ENCODE data around the gene PMM1. TPM values are rescaled to one million over a fixed set of nuclear protein-coding genes. Genes with fewer than 3 reads are reported as not detected.

PMM1 gene
- total and polyA plus RNA-seq, 2 of the 13 experiments (the other 11 are each of a cell fraction or from before 2014, with no cell fraction given), result 17.8 to 95.6 TPM

DNA sequence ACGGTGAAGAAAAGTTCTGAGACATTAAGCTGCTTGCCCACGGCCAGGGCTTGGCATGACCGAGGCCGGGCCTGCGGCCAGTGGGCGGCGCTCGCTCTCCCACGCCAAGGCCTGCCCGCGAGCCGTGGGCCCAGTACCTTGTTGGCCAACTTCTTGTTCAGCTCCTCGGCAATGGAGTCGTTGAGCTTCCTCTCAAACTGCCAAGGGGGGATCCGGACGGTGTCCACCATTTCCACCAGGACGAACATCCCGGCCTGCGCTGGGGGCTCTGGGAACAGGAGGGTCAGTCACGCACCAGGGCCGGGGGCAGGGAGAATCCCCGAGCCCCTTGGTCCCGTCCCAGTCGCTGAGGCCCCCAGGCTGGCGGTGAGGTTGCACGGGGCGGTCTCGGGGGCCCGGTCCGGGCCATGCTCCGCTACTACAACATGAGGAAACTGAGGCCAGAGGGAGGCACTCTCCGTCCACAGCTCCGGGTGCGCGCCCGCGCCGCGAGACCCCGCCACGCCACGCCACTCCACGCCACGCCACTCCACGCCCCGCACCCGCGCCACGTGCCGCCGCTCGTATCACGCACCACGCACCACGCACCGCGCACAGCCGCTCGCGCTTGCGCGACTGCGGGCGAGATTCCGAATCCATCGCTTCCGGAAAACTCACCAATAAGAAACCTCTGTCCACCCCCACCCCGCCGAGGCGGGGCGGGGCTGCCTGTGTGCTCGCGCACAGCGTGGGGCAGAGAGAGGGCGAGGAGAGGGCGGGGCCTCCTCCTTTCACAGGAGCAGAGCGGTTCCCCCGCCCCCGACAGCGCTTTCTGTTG, 45.6 kb downstream of the PMM1 start, which contains the start of gene POLR3H (continued):
- TF ChIP-seq ZNF737 (CRISPR knock-in tag; IDR thresholded peaks at IDR 0.05; ENCODE audit: borderline replicate concordance) (no peak), ZNF558 (CRISPR knock-in tag; IDR thresholded peaks at IDR 0.05; ENCODE audit: borderline replicate concordance) (no peak), ADNP (CRISPR knock-in tag; IDR thresholded peaks at IDR 0.05) (no peak), ZNF749 (CRISPR knock-in tag; IDR thresholded peaks at IDR 0.05; ENCODE audit: borderline replicate concordance) (no peak), ZNF160 (CRISPR knock-in tag; IDR thresholded peaks at IDR 0.05) (no peak), TEAD3 (CRISPR knock-in tag; optimal IDR thresholded peaks at IDR 0.05; ENCODE audit: borderline replicate concordance) (peak; percentile 51), ZNF20 (CRISPR knock-in tag; IDR thresholded peaks at IDR 0.05) (no peak), ZNF350 (CRISPR knock-in tag; IDR thresholded peaks at IDR 0.05; ENCODE audit: borderline replicate concordance, low read depth) (no peak; the same call in 1 of the 2 replicates)
- TF ChIP-seq, protein P1, sequence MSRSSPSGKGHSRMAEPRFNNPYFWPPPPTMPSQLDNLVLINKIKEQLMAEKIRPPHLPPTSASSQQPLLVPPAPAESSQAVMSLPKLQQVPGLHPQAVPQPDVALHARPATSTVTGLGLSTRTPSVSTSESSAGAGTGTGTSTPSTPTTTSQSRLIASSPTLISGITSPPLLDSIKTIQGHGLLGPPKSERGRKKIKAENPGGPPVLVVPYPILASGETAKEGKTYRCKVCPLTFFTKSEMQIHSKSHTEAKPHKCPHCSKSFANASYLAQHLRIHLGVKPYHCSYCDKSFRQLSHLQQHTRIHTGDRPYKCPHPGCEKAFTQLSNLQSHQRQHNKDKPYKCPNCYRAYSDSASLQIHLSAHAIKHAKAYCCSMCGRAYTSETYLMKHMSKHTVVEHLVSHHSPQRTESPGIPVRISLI (CRISPR knock-in tag; IDR thresholded peaks at IDR 0.05; ENCODE audit: borderline replicate concordance), result no peak
- TF ChIP-seq, protein P2, sequence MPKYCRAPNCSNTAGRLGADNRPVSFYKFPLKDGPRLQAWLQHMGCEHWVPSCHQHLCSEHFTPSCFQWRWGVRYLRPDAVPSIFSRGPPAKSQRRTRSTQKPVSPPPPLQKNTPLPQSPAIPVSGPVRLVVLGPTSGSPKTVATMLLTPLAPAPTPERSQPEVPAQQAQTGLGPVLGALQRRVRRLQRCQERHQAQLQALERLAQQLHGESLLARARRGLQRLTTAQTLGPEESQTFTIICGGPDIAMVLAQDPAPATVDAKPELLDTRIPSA (CRISPR knock-in tag; IDR thresholded peaks at IDR 0.05; ENCODE audit: borderline replicate concordance), result 0 out of 2 replicates have a peak, but pooled peaks have one; percentile 41
- TF ChIP-seq, protein P3, sequence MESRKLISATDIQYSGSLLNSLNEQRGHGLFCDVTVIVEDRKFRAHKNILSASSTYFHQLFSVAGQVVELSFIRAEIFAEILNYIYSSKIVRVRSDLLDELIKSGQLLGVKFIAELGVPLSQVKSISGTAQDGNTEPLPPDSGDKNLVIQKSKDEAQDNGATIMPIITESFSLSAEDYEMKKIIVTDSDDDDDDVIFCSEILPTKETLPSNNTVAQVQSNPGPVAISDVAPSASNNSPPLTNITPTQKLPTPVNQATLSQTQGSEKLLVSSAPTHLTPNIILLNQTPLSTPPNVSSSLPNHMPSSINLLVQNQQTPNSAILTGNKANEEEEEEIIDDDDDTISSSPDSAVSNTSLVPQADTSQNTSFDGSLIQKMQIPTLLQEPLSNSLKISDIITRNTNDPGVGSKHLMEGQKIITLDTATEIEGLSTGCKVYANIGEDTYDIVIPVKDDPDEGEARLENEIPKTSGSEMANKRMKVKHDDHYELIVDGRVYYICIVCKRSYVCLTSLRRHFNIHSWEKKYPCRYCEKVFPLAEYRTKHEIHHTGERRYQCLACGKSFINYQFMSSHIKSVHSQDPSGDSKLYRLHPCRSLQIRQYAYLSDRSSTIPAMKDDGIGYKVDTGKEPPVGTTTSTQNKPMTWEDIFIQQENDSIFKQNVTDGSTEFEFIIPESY (CRISPR knock-in tag; IDR thresholded peaks at IDR 0.05), result peak; percentile 65
- TF ChIP-seq, protein P4, sequence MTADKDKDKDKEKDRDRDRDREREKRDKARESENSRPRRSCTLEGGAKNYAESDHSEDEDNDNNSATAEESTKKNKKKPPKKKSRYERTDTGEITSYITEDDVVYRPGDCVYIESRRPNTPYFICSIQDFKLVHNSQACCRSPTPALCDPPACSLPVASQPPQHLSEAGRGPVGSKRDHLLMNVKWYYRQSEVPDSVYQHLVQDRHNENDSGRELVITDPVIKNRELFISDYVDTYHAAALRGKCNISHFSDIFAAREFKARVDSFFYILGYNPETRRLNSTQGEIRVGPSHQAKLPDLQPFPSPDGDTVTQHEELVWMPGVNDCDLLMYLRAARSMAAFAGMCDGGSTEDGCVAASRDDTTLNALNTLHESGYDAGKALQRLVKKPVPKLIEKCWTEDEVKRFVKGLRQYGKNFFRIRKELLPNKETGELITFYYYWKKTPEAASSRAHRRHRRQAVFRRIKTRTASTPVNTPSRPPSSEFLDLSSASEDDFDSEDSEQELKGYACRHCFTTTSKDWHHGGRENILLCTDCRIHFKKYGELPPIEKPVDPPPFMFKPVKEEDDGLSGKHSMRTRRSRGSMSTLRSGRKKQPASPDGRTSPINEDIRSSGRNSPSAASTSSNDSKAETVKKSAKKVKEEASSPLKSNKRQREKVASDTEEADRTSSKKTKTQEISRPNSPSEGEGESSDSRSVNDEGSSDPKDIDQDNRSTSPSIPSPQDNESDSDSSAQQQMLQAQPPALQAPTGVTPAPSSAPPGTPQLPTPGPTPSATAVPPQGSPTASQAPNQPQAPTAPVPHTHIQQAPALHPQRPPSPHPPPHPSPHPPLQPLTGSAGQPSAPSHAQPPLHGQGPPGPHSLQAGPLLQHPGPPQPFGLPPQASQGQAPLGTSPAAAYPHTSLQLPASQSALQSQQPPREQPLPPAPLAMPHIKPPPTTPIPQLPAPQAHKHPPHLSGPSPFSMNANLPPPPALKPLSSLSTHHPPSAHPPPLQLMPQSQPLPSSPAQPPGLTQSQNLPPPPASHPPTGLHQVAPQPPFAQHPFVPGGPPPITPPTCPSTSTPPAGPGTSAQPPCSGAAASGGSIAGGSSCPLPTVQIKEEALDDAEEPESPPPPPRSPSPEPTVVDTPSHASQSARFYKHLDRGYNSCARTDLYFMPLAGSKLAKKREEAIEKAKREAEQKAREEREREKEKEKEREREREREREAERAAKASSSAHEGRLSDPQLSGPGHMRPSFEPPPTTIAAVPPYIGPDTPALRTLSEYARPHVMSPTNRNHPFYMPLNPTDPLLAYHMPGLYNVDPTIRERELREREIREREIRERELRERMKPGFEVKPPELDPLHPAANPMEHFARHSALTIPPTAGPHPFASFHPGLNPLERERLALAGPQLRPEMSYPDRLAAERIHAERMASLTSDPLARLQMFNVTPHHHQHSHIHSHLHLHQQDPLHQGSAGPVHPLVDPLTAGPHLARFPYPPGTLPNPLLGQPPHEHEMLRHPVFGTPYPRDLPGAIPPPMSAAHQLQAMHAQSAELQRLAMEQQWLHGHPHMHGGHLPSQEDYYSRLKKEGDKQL (CRISPR knock-in tag; IDR thresholded peaks at IDR 0.05; ENCODE audit: low read depth), result no peak

Measured in HepG2 (cell line).